Sigmoid colon (tissue), 4 donors: ENCODE data around the gene WFIKKN1.

Source experiments
- EP300 ChIP-seq, 4 donors: sonication (generic); formaldehyde crosslinking; IDR thresholded peaks; one replicate each; pipeline ENCODE4 v1.6.1; 2017; ENCODE audit warnings: antibody characterized with exemption in 4 of 4
- POLR2A ChIP-seq, 2 donors: fragments of 450-650 bp; IDR thresholded peaks; one replicate each; pipeline ENCODE4 v1.6.1; 2016; ENCODE audit warnings: antibody characterized with exemption in 2 of 2, mild to moderate bottlenecking in 2 of 2, moderate library complexity in 2 of 2
- POLR2AphosphoS5 ChIP-seq, 4 donors: sonication (generic); formaldehyde crosslinking; IDR thresholded peaks; one replicate each; pipeline ENCODE4 v1.6.1; 2017; ENCODE audit warnings: antibody characterized with exemption in 4 of 4
- TF ChIP-seq, protein P1 (sequence below), 4 experiments: fragments of 450-650 bp in 3 of 4; fragments of 200-600 bp in 1 of 4; IDR thresholded peaks; one replicate each; pipeline ENCODE4 v1.5.1; 2016 to 2019; ENCODE audit warnings: antibody characterized with exemption in 4 of 4, mild to moderate bottlenecking in 3 of 4, moderate library complexity in 2 of 4

DNA sequence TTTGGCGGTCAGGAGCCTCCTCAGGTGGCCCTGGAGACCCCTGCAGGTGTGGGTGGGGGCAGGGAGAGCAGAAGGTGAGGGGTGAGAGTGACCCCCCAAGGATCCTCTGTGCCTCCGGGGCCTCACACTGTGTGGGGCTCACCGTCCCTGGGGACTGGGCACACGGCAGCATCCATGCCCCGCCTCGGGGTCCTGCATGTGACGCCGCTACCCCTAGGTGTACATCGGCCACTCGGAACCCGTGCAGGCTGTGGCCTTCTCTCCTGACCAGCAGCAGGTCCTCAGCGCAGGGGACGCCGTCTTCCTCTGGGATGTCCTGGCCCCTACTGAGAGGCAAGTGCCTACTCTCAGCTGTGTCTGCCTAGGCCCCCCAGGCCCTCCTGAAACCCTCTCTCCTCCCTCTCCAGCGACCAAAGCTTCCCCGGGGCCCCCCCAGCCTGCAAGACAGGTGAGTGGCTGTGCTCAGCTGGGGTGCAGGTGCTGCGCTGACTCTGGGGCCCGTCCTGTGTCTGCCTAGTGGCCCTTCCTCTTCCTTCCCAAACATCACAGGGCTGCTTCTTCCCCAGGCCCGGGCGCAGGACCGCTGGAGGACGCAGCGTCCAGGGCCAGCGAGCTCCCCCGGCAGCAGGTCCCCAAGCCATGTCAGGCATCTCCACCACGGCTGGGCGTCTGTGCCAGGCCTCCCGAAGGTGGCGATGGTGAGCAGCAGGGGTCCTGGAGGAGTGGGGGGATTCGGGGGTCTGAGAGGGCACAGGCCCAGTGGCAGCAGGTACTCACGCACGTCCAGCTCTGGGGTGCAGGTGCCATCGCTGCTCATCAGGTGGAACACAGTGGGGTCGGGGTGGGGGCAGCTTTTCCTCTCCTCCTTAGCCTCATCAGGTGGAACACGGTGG is 28.1 kb downstream of the WFIKKN1 start:
- TF ChIP-seq, protein P1, sequence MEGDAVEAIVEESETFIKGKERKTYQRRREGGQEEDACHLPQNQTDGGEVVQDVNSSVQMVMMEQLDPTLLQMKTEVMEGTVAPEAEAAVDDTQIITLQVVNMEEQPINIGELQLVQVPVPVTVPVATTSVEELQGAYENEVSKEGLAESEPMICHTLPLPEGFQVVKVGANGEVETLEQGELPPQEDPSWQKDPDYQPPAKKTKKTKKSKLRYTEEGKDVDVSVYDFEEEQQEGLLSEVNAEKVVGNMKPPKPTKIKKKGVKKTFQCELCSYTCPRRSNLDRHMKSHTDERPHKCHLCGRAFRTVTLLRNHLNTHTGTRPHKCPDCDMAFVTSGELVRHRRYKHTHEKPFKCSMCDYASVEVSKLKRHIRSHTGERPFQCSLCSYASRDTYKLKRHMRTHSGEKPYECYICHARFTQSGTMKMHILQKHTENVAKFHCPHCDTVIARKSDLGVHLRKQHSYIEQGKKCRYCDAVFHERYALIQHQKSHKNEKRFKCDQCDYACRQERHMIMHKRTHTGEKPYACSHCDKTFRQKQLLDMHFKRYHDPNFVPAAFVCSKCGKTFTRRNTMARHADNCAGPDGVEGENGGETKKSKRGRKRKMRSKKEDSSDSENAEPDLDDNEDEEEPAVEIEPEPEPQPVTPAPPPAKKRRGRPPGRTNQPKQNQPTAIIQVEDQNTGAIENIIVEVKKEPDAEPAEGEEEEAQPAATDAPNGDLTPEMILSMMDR (IDR thresholded peaks at IDR 0.05): no peak
- TF ChIP-seq POLR2AphosphoS5 (IDR thresholded peaks at IDR 0.05) (no peak), POLR2A (IDR thresholded peaks at IDR 0.05) (no peak), EP300 (IDR thresholded peaks at IDR 0.05) (no peak)
